Fibroblast of lung (primary cell): ENCODE data around the gene TRIM54. TPM values are rescaled to one million over a fixed set of nuclear protein-coding genes. Genes with fewer than 3 reads are reported as not detected.

ENCODE experiments used
- DNase-seq, 2 donors: peaks; one replicate each; pipeline versions ENCODE4 v3.0.0 to v3.0.0-alpha.2; 2010; ENCODE audit warnings: low read depth in 2 of 2
- H2AFZ ChIP-seq: 2 replicates; pipeline ENCODE4 v1.5.1; 2012; ENCODE audit warnings: low read length, control low read depth, inconsistent platforms
- H3K27ac ChIP-seq: 2 replicates; pipeline ENCODE4 v1.5.1; 2011; ENCODE audit warnings: low read length, control low read depth; ENCODE audit not compliant: insufficient read depth
- H3K27me3 ChIP-seq: 2 replicates; pipeline ENCODE4 v1.5.1; 2011; ENCODE audit warnings: mild to moderate bottlenecking, low read length; ENCODE audit not compliant: control insufficient read depth, insufficient read depth
- H3K36me3 ChIP-seq: 2 replicates; pipeline ENCODE4 v1.5.1; 2011; ENCODE audit warnings: low read length; ENCODE audit not compliant: control insufficient read depth, insufficient read depth
- H3K4me1 ChIP-seq: 2 replicates; pipeline ENCODE4 v1.5.1; 2011; ENCODE audit warnings: low read length; ENCODE audit not compliant: control insufficient read depth, insufficient read depth; ENCODE audit errors: extremely low read depth
- H3K4me2 ChIP-seq: 2 replicates; pipeline ENCODE4 v1.5.1; 2011; ENCODE audit warnings: low read length, control low read depth; ENCODE audit not compliant: insufficient read depth; ENCODE audit errors: extremely low read depth
- H3K4me3 ChIP-seq, 4 experiments: fragments of 200-600 bp in 1 of 4; sonication (generic) in 1 of 4; replicated peaks in 1 of 4; 2 replicates each; pipeline ENCODE4 v1.5.1; 2011 to 2016; ENCODE audit warnings: low read length in 4 of 4, low read depth in 3 of 4, mild to moderate bottlenecking in 3 of 4, control low read depth in 2 of 4, inconsistent platforms in 1 of 4, mixed read lengths in 1 of 4; ENCODE audit not compliant: insufficient read depth in 1 of 4; ENCODE audit errors: control extremely low read depth in 1 of 4
- H3K79me2 ChIP-seq: 2 replicates; pipeline ENCODE4 v1.5.1; 2012; ENCODE audit warnings: mild to moderate bottlenecking, low read length, inconsistent platforms; ENCODE audit not compliant: control insufficient read depth, insufficient read depth
- H3K9ac ChIP-seq: 2 replicates; pipeline ENCODE4 v1.5.1; 2011; ENCODE audit warnings: mild to moderate bottlenecking, low read length, control low read depth; ENCODE audit not compliant: insufficient read depth
- H3K9me3 ChIP-seq: 2 replicates; pipeline ENCODE4 v1.5.1; 2012; ENCODE audit warnings: low read depth, low read length; ENCODE audit not compliant: control insufficient read depth, insufficient read depth
- H4K20me1 ChIP-seq: 2 replicates; pipeline ENCODE4 v1.5.1; 2011; ENCODE audit warnings: low read length; ENCODE audit not compliant: control insufficient read depth, insufficient read depth; ENCODE audit errors: extremely low read depth
- EZH2 ChIP-seq: IDR thresholded peaks from 2 replicates; pipeline ENCODE4 v1.5.1; 2012; ENCODE audit warnings: low read length, control low read depth, mild to moderate bottlenecking; ENCODE audit errors: missing control alignments
- polyA plus RNA-seq, 2 donors: library from polyadenylated mRNA; depleted of rRNA in 1 of 2; stranded (reverse) in 1 of 2; unstranded in 1 of 2; fragments of >200 nt; gene quantifications; 2 replicates each; pipeline ENCODE4 v1.2.1, GENCODE V29; 2011 to 2012; ENCODE audit warnings: missing spikeins in 1 of 2
- total RNA-seq: library from RNA; depleted of rRNA; stranded (reverse); fragments of >200 nt; gene quantifications from 2 replicates; pipeline ENCODE4 v1.2.1, GENCODE V29; 2014
- TF ChIP-seq, protein P1 (sequence below), 2 donors: IDR thresholded peaks in 1 of 2; conservative IDR thresholded peaks in 1 of 2; 1 replicate in 1 of 2; 2 replicates in 1 of 2; pipeline ENCODE4 v1.5.1; 2011 to 2012; ENCODE audit warnings: low read length in 2 of 2, control low read depth in 1 of 2, inconsistent platforms in 1 of 2, low read depth in 1 of 2, mild to moderate bottlenecking in 1 of 2

Gene TRIM54
- total and polyA plus RNA-seq, 2 donors (not counting 1 experiment from before 2014, with no cell fraction given), result 0.17 TPM; not detected in 1

DNA sequence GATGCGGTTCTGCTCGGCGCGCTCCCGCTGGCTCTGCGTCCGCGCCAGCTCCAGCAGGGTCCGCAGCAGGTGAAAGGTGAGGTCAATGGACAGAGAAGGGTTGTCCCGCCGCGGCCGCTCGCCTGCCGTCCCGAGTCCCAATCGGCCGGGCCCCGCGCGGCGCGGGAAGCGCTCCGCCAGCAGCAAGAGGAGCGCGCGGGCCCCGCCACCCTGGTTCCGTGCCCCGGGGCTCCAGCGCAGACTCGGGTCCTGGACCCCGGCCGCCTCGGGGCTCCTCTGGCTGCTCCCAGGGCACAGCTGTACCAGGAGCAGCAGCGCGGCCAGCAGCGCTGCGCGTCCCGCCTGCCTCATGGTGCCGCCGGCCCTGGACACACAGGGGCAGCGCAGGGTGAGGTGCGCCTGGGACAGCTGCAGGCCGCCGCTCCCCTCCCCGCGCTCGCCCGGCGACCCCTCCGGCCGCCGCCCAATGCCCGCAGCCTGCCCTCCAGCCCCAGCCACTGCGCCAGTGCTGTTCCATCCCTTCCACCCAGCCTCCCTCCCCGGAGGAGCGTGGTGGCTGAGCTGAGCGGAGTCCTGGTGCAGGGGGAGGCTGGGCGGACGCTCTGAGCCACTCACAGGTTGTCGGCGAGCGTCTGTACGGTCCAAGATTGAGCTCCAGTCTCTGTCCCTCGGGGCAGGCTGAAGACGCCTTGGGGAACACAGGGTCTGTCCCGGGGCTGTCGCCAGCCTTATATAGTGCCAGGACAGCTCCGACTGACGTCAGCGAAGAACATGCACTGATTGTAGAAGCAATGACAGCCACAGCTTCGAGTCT is 25.5 kb downstream of the TRIM54 start:
- H3K4me2 ChIP-seq, result no peak overlapping the region
- H3K27me3 ChIP-seq, result peaks cover 37% of the 10 kb centered on the region
- no peaks in the 10 kb centered on the region for H3K4me1 ChIP-seq
- H3K9ac ChIP-seq, result no peak overlapping the region
- H3K79me2 ChIP-seq, result no peaks in the 10 kb centered on the region
- DNase-seq, result no peak
- H3K36me3 ChIP-seq, result peaks cover 2% of the 10 kb centered on the region
- H3K27ac ChIP-seq, result no peak overlapping the region
- H3K4me3 ChIP-seq, result no peak overlapping the region
- H4K20me1 ChIP-seq, result no peaks in the 10 kb centered on the region
- TF ChIP-seq EZH2, result peak; percentile 79
- TF ChIP-seq, protein P1, sequence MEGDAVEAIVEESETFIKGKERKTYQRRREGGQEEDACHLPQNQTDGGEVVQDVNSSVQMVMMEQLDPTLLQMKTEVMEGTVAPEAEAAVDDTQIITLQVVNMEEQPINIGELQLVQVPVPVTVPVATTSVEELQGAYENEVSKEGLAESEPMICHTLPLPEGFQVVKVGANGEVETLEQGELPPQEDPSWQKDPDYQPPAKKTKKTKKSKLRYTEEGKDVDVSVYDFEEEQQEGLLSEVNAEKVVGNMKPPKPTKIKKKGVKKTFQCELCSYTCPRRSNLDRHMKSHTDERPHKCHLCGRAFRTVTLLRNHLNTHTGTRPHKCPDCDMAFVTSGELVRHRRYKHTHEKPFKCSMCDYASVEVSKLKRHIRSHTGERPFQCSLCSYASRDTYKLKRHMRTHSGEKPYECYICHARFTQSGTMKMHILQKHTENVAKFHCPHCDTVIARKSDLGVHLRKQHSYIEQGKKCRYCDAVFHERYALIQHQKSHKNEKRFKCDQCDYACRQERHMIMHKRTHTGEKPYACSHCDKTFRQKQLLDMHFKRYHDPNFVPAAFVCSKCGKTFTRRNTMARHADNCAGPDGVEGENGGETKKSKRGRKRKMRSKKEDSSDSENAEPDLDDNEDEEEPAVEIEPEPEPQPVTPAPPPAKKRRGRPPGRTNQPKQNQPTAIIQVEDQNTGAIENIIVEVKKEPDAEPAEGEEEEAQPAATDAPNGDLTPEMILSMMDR (conservative IDR thresholded peaks at IDR 0.05 in 1 of 2, IDR thresholded peaks at IDR 0.05 in 1 of 2; ENCODE audit: low read depth in 1 of 2, low read length in 2 of 2), result no peak
- H2AFZ ChIP-seq, result no peak overlapping the region
- no peaks in the 10 kb centered on the region for H3K9me3 ChIP-seq

DNA sequence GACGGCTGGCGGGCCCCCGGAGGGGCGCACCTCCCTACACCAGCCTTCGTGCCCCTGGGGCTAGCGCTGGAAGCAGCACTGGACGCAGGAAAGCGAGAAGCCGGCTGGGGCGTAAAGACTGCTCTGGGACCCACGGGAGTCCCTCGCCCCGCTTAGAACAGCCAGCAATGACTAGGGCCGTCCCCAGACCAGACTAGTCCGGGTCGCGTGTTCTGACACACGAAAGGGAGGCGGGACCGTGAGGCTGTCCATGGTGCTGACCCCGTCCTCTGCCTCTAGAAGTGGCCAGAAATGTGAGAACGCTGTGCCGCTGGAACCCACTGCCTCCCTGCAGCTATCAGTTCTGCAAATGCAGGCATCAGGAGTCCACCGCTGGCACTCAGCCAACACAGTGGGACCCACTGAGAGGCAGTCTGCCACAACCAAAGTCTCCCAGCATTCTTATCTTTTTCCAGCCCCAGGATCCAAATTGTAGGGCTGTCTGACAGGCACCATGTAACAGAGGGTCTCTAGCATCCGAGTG is 26.2 kb downstream of the TRIM54 start, which contains the start of gene UCN:
Gene UCN, minus strand, starts transcription at position 87 of the 523 bp plus-strand sequence. CDS start 550 bp downstream, outside the sequence.
- Histone ChIP-seq H3K4me2 (no peak within 1 kb of the TSS), H2AFZ (no peak within 1 kb of the TSS)
- DNase-seq, result peak; percentile 38 to 41

DNA sequence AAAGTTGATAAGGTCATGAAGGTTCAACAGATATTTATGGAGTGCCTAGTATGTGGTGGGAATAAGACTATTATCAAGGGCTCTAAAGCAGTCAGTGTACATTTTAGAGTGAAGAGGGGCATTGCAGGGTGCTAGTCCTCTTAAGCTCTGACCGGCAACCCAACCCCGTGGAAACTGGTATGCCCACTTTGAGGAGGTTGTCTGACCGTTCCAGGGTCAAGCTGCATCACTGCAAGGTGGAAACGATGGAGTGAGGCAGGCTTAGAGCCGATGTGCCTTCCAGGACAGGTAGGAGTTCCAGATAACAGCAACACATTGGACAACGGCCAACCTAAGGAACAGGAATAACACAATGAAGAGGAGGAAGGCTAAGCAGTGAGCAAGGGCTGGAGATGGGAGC is 27.4 kb downstream of the TRIM54 start:
- TF ChIP-seq, protein P1 (conservative IDR thresholded peaks at IDR 0.05 in 1 of 2, IDR thresholded peaks at IDR 0.05 in 1 of 2; ENCODE audit: low read depth in 1 of 2, low read length in 2 of 2), result no peak
- no peak for TF ChIP-seq EZH2
- Histone ChIP-seq H3K4me1 (no peaks in the 10 kb centered on the region), H3K9me3 (no peaks in the 10 kb centered on the region), H3K27ac (no peak overlapping the region), H3K79me2 (no peaks in the 10 kb centered on the region), H3K36me3 (peaks cover 2% of the 10 kb centered on the region), H2AFZ (no peak overlapping the region), H3K4me3 (no peak overlapping the region), H3K4me2 (no peak overlapping the region), H3K9ac (no peak overlapping the region), H4K20me1 (no peaks in the 10 kb centered on the region), H3K27me3 (peaks cover 36% of the 10 kb centered on the region)
- DNase-seq, result no peak

More for the DNA sequence above, 26.2 kb downstream of the TRIM54 start, which contains the start of gene UCN:
- Histone ChIP-seq H3K9ac (no peak within 1 kb of the TSS), H3K9me3 (no peaks in the 10 kb centered on the region), H3K27me3 (peaks cover 37% of the 10 kb centered on the region), H3K36me3 (peaks cover 2% of the 10 kb centered on the region), H3K27ac (no peak within 1 kb of the TSS), H4K20me1 (no peaks in the 10 kb centered on the region), H3K79me2 (no peaks in the 10 kb centered on the region), H3K4me1 (no peaks in the 10 kb centered on the region), H3K4me3 (no peak within 1 kb of the TSS)
- TF ChIP-seq, protein P1 (conservative IDR thresholded peaks at IDR 0.05 in 1 of 2, IDR thresholded peaks at IDR 0.05 in 1 of 2; ENCODE audit: low read depth in 1 of 2, low read length in 2 of 2), result no peak
- peak; percentile 7 for TF ChIP-seq EZH2
